ENCODE data around the gene CACNG6. TPM values are rescaled to one million over a fixed set of nuclear protein-coding genes. Genes with fewer than 3 reads are reported as not detected.

The CACNG6 gene
- total RNA-seq, 1 donor from 2014 or later: not detected

- Histone ChIP-seq H3K27me3 (no peaks in the 10 kb centered on the region), H3K4me3 (no peak overlapping the region), H3K27ac (no peak overlapping the region), H3K4me1 (no peaks in the 10 kb centered on the region), H3K36me3 (no peaks in the 10 kb centered on the region), H3K9me3 (no peaks in the 10 kb centered on the region)
- DNase-seq (ENCODE audit: extremely low spot score in 2 of 2): no peak
- TF ChIP-seq CTCF (IDR thresholded peaks at IDR 0.05) (no peak), POLR2A (IDR thresholded peaks at IDR 0.05) (no peak), POLR2AphosphoS5 (IDR thresholded peaks at IDR 0.05; ENCODE audit: insufficient read depth in 1 of 2, low read depth in 1 of 2) (no peak)
- intact Hi-C loops (cut with DNase I): no loop called here
These were observed 19.8 kb upstream of the CACNG6 start for GRCh38 chr19:53971673-53972072.

- TF ChIP-seq CTCF (IDR thresholded peaks at IDR 0.05) (no peak), POLR2AphosphoS5 (IDR thresholded peaks at IDR 0.05; ENCODE audit: insufficient read depth in 1 of 2, low read depth in 1 of 2) (peak in 1 of 2 donors; percentile 78)
- intact Hi-C loops (cut with DNase I): no loop called here
These were observed 13.9 kb upstream of the CACNG6 start for GRCh38 chr19:53977429-53977990.

GRCh38 chr19:53977991-53978731, 13.3 kb upstream of the CACNG6 start:
- no peak for DNase-seq (ENCODE audit: extremely low spot score in 2 of 2)
- Histone ChIP-seq H3K4me3 (peak overlapping the region; percentile 11 to 26), H3K27ac (no peak overlapping the region), H3K9me3 (no peaks in the 10 kb centered on the region), H3K27me3 (peaks cover 4% of the 10 kb centered on the region), H3K36me3 (no peaks in the 10 kb centered on the region), H3K4me1 (peaks cover 26% of the 10 kb centered on the region)
- no peak for TF ChIP-seq POLR2AphosphoS5 (IDR thresholded peaks at IDR 0.05; ENCODE audit: insufficient read depth in 1 of 2, low read depth in 1 of 2)
- no peak for TF ChIP-seq POLR2A (IDR thresholded peaks at IDR 0.05)
- TF ChIP-seq CTCF (IDR thresholded peaks at IDR 0.05): no peak
- intact Hi-C loops (cut with DNase I): no loop called here

More at GRCh38 chr19:53977429-53977990, 13.9 kb upstream of the CACNG6 start:
- no peak overlapping the region for H3K27ac ChIP-seq
- peak overlapping the region; percentile 11 to 26 for H3K4me3 ChIP-seq
- no peak for DNase-seq (ENCODE audit: extremely low spot score in 2 of 2)
- no peaks in the 10 kb centered on the region for H3K9me3 ChIP-seq
- H3K4me1 ChIP-seq: peaks cover 26% of the 10 kb centered on the region
- H3K36me3 ChIP-seq: no peaks in the 10 kb centered on the region
- peaks cover 4% of the 10 kb centered on the region for H3K27me3 ChIP-seq

GRCh38 chr19:53978975-53979801, 12.2 kb upstream of the CACNG6 start:
- no peak for DNase-seq (ENCODE audit: extremely low spot score in 2 of 2)
- Histone ChIP-seq H3K4me1 (peaks cover 26% of the 10 kb centered on the region), H3K27me3 (peaks cover 4% of the 10 kb centered on the region), H3K4me3 (no peak overlapping the region), H3K9me3 (no peaks in the 10 kb centered on the region), H3K36me3 (no peaks in the 10 kb centered on the region), H3K27ac (no peak overlapping the region)
- TF ChIP-seq POLR2AphosphoS5 (IDR thresholded peaks at IDR 0.05; ENCODE audit: insufficient read depth in 1 of 2, low read depth in 1 of 2) (no peak), POLR2A (IDR thresholded peaks at IDR 0.05) (no peak), CTCF (IDR thresholded peaks at IDR 0.05) (no peak)
- intact Hi-C loops (cut with DNase I): no loop called here
